K562 (cell line): Measurements from ENCODE around the gene KRTAP4-12. TPM values are rescaled to one million over a fixed set of nuclear protein-coding genes. Genes with fewer than 3 reads are reported as not detected.
"Not testable (repeated sequence)": the region's sequence is repeated elsewhere in the genome, so short reads cannot be mapped to it uniquely, and the experiment has no call there.

ENCODE experiments used
- ATAC-seq: fragments of 200-7000 bp; cut with Tn5 transposase; 3 replicates; pipeline ENCODE4 v1.9.1; 2020; ENCODE audit warnings: moderate library complexity
- BruUV-seq: library from RNA; stranded (reverse); fragments of 400-500 nt; replicated peaks from 2 replicates; lab custom pipeline; 2021; lab: Mats Ljungman, UMichigan
- CTCF ChIA-PET: fragments of 300-600 bp; formaldehyde crosslinking; extraction: SDS; loops from one replicate; lab custom pipeline; 2021; ENCODE audit warnings: low intra/inter-chr PET ratio; lab: Yijun Ruan, JAX
- POLR2A ChIA-PET: fragments of 300-600, 350-650 bp; sonication (Branson Sonifier 250); formaldehyde crosslinking; extraction: SDS; loops from one replicate; lab custom pipeline; 2021; ENCODE audit warnings: antibody characterized with exemption, inconsistent platforms; lab: Yijun Ruan, JAX
- DNase-seq, 4 experiments: peaks; one replicate each; pipeline versions ENCODE4 v3.0.0 to v3.0.0-alpha.2; 2011 to 2018; ENCODE audit warnings: low spot score in 3 of 4, mixed read lengths in 3 of 4; ENCODE audit errors: extremely low read depth in 1 of 4
- FAIRE-seq: peaks from 2 replicates; lab custom pipeline; 2011; peaks lifted over from hg19 to GRCh38; lab: Jason Lieb, UNC
- H2AFZ ChIP-seq: 2 replicates; pipeline ENCODE4 v1.6.0; 2011; ENCODE audit warnings: low read depth, low read length, control low read depth, inconsistent platforms
- H3K27ac ChIP-seq: fragments of 200-600 bp; 3 replicates; pipeline ENCODE4 v1.8.0; 2011; ENCODE audit warnings: low read depth, mild to moderate bottlenecking, control low read depth, inconsistent platforms, low read length, moderate library complexity, mixed read lengths; ENCODE audit errors: extremely low read depth
- H3K27me3 ChIP-seq, 2 experiments: fragments of 300-600 bp in 1 of 2; 2 replicates in 1 of 2; 3 replicates in 1 of 2; pipeline versions ENCODE4 v1.6.0 to v1.8.0; 2011; ENCODE audit warnings: inconsistent platforms in 2 of 2, low read length in 2 of 2, mild to moderate bottlenecking in 1 of 2, mixed read lengths in 1 of 2, moderate library complexity in 1 of 2; ENCODE audit not compliant: control insufficient read depth in 2 of 2, insufficient read depth in 2 of 2
- H3K36me3 ChIP-seq: fragments of 300-600 bp; 3 replicates; pipeline ENCODE4 v1.8.0; 2011; ENCODE audit warnings: mild to moderate bottlenecking, low read length, inconsistent platforms; ENCODE audit not compliant: control insufficient read depth, insufficient read depth
- H3K4me1 ChIP-seq, 2 experiments: fragments of 200-600 bp in 1 of 2; replicated peaks in 1 of 2; 2 replicates in 1 of 2; 3 replicates in 1 of 2; pipeline versions ENCODE4 v1.5.1 to v1.8.0; 2011; ENCODE audit warnings: inconsistent platforms in 2 of 2, low read length in 2 of 2, mild to moderate bottlenecking in 1 of 2, mixed read lengths in 1 of 2, moderate library complexity in 1 of 2; ENCODE audit not compliant: control insufficient read depth in 2 of 2, insufficient read depth in 2 of 2
- H3K4me2 ChIP-seq: 2 replicates; pipeline ENCODE4 v1.6.1; 2011; ENCODE audit warnings: low read length, control low read depth, inconsistent platforms, mixed read lengths; ENCODE audit not compliant: insufficient read depth
- H3K4me3 ChIP-seq: fragments of 200-600 bp; sonication (generic), shearing (Covaris generic); 2 replicates; pipeline ENCODE4 v1.5.1; 2016; ENCODE audit warnings: control low read depth, inconsistent platforms
- H3K79me2 ChIP-seq: fragments of 200-600 bp; 3 replicates; pipeline ENCODE4 v1.8.0; 2011; ENCODE audit warnings: low read length, inconsistent platforms; ENCODE audit not compliant: control insufficient read depth, insufficient read depth
- H3K9ac ChIP-seq, 2 experiments: 2 replicates each; pipeline versions ENCODE4 v1.6.0 to v1.6.1; 2011; ENCODE audit warnings: low read depth in 2 of 2, low read length in 2 of 2, control low read depth in 1 of 2, inconsistent platforms in 1 of 2, mild to moderate bottlenecking in 1 of 2, mixed read lengths in 1 of 2; ENCODE audit not compliant: insufficient read depth in 1 of 2
- H3K9me1 ChIP-seq: one replicate; pipeline ENCODE4 v1.6.0; 2011; ENCODE audit warnings: inconsistent platforms, mild to moderate bottlenecking, low read length, moderate library complexity; ENCODE audit not compliant: control insufficient read depth, insufficient read depth
- H3K9me3 ChIP-seq: replicated peaks from 2 replicates; pipeline ENCODE4 v1.5.1; 2011; ENCODE audit warnings: low read depth, low read length, inconsistent platforms; ENCODE audit not compliant: control insufficient read depth, insufficient read depth
- H4K20me1 ChIP-seq: replicated peaks from 2 replicates; pipeline ENCODE4 v1.6.1; 2011; ENCODE audit warnings: low read length, inconsistent platforms, mixed read lengths; ENCODE audit not compliant: control insufficient read depth, insufficient read depth
- HMBOX1 ChIP-seq: sonication (generic); IDR thresholded peaks from 2 replicates; pipeline ENCODE4 v1.6.1; 2016
- MYC ChIP-seq, 2 experiments: fragments of 250-450 bp in 1 of 2; sonication (Bioruptor Pico) in 1 of 2; IDR thresholded peaks; 2 replicates each; pipeline versions ENCODE4 v1.5.1 to v1.6.1; 2012 to 2021; ENCODE audit warnings: low read depth in 2 of 2, borderline replicate concordance in 1 of 2, improper control_type of control experiment in 1 of 2, low read length in 1 of 2, mild to moderate bottlenecking in 1 of 2, moderate library complexity in 1 of 2
- NR4A1 ChIP-seq, 2 experiments: fragments of 250-450 bp in 1 of 2; fragments of 450-650 bp in 1 of 2; sonication (Bioruptor Pico) in 1 of 2; IDR thresholded peaks; 2 replicates each; pipeline versions ENCODE4 v1.4.0 to v1.6.1; 2016 to 2020; ENCODE audit warnings: mild to moderate bottlenecking in 2 of 2, missing compliant biosample characterization in 1 of 2, missing genetic modification characterization in 1 of 2, moderate library complexity in 1 of 2
- RFX7 ChIP-seq: fragments of 250-450 bp; sonication (Bioruptor Pico); IDR thresholded peaks from 2 replicates; pipeline ENCODE4 v1.5.1; 2021; ENCODE audit warnings: mild to moderate bottlenecking
- ZNF175 ChIP-seq: fragments of 200-800 bp; sonication (Bioruptor generic); IDR thresholded peaks from 2 replicates; pipeline ENCODE4 v1.6.1; 2016; ENCODE audit warnings: low read depth, mild to moderate bottlenecking, missing genetic modification characterization, missing compliant biosample characterization
- ZSCAN29 ChIP-seq: fragments of 450-650 bp; IDR thresholded peaks from 2 replicates; pipeline ENCODE4 v1.6.1; 2017
- WGBS: fragments of 100-300 bp; shearing (Covaris generic); methylation state at CpG from one replicate; pipeline ENCODE4 v1.1.6; 2016; ENCODE audit warnings: low coverage, mixed read lengths; ENCODE audit not compliant: insufficient coverage; ENCODE audit errors: missing lambda C conversion rate; 5-methylcytosine and 5-hydroxymethylcytosine counted together
- in situ Hi-C: fragments of 300-500 bp; cut with MboI; formaldehyde crosslinking; loops from 4 replicates; pipeline ENCODE4 v1.15.0; 2018; ENCODE audit warnings: inconsistent platforms, mixed read lengths
- intact Hi-C: fragments of 100-400 bp; cut with micrococcal nuclease; formaldehyde crosslinking; loops from 2 replicates; pipeline ENCODE4 v1.14.2; 2022
- polyA plus RNA-seq, 8 experiments: library from polyadenylated mRNA; depleted of rRNA in 4 of 8; stranded (reverse) in 5 of 8; unstranded in 3 of 8; fragments of >200 nt; fragmentation: Nextera tagmentation in 2 of 8; fragmentation: Illumina TruSeq in 1 of 8; extraction: Ambion mirVana in 2 of 8; extraction: Trizol in 1 of 8; gene quantifications; 2 replicates each; pipeline versions ENCODE4 v1.2.1 to v1.2.3, GENCODE V29; 2011 to 2014; ENCODE audit warnings: inconsistent platforms in 1 of 8, missing spikeins in 1 of 8
- total RNA-seq, 7 experiments: library from RNA; depleted of rRNA in 6 of 7; stranded (reverse); fragments of >200 nt in 6 of 7; fragmentation: Illumina TruSeq in 2 of 7; extraction: Trizol in 2 of 7; gene quantifications; 2 replicates each; pipeline versions ENCODE4 v1.2.1 to v1.2.3, GENCODE V29; 2011 to 2021; ENCODE audit warnings: low replicate concordance in 1 of 7

KRTAP4-12 gene
- total and polyA plus RNA-seq, 9 of the 15 experiments (the other 6 are each of a cell fraction or from before 2014, with no cell fraction given): not detected

- Histone ChIP-seq H3K4me1 (no peaks in the 10 kb centered on the region), H3K4me2 (no peak overlapping the region), H3K4me3 (no peak overlapping the region), H3K9ac (no peak overlapping the region), H3K27me3 (no peaks in the 10 kb centered on the region), H3K9me3 (no peaks in the 10 kb centered on the region), H3K9me1 (no peaks in the 10 kb centered on the region), H3K36me3 (no peaks in the 10 kb centered on the region), H3K79me2 (no peaks in the 10 kb centered on the region), H2AFZ (no peak overlapping the region), H3K27ac (no peak overlapping the region), H4K20me1 (no peaks in the 10 kb centered on the region)
- BruUV-seq: no TSS peak
- 0% methylated on average over 1 of the region's 1 CpG for WGBS
- FAIRE-seq (no peak), DNase-seq (no peak), ATAC-seq (no peak)
- CTCF ChIA-PET: no interaction called here
- TF ChIP-seq HMBOX1: no peak
- no peak for TF ChIP-seq RFX7
- no peak for TF ChIP-seq ZSCAN29
- no peak for TF ChIP-seq NR4A1 (CRISPR knock-in tag; IDR thresholded peaks at IDR 0.05)
- no peak for TF ChIP-seq NR4A1 (tag; IDR thresholded peaks at IDR 0.05)
- no peak for TF ChIP-seq ZNF175 (CRISPR knock-in tag)
- TF ChIP-seq MYC (IDR thresholded peaks at IDR 0.05; ENCODE audit: low read depth, low read length): no peak
- TF ChIP-seq MYC (CRISPR knock-in tag; IDR thresholded peaks at IDR 0.05; ENCODE audit: borderline replicate concordance, low read depth): no peak
- POLR2A ChIA-PET: no interaction called here
- in situ Hi-C loops (no loop called here), intact Hi-C loops (no loop called here)
Observed at GRCh38 chr17:41107941-41108450, 16.0 kb downstream of the KRTAP4-12 start.

- H3K9ac ChIP-seq, FAIRE-seq, H3K4me1 ChIP-seq, CTCF ChIA-PET, H3K9me1 ChIP-seq, H4K20me1 ChIP-seq, H3K27me3 ChIP-seq, H3K79me2 ChIP-seq, H3K36me3 ChIP-seq, in situ Hi-C loops, H3K9me3 ChIP-seq, BruUV-seq, H3K27ac ChIP-seq, DNase-seq, ATAC-seq, H3K4me2 ChIP-seq, H2AFZ ChIP-seq, intact Hi-C loops, H3K4me3 ChIP-seq: not testable (repeated sequence)
- WGBS: 0% methylated on average over 7 of the region's 10 CpGs
- POLR2A ChIA-PET: interaction anchor here (0.6 kb wide), 1 partner anchor 38 kb away, joined by 3 read pairs; no protein-coding TSS in a partner anchor
Observed at GRCh38 chr17:41105347-41105746, 18.6 kb downstream of the KRTAP4-12 start, which contains the start of gene KRTAP4-9. KRTAP4-9 (plus strand) TSS chr17:41105389; CDS start chr17:41105389, 0 bp downstream.

- H3K36me3 ChIP-seq, H4K20me1 ChIP-seq, ATAC-seq, H3K9me1 ChIP-seq, H3K4me1 ChIP-seq, H2AFZ ChIP-seq, H3K9me3 ChIP-seq, H3K4me2 ChIP-seq, in situ Hi-C loops, intact Hi-C loops, H3K79me2 ChIP-seq, H3K4me3 ChIP-seq, H3K27ac ChIP-seq, H3K27me3 ChIP-seq, H3K9ac ChIP-seq, BruUV-seq, CTCF ChIA-PET, DNase-seq: not testable (repeated sequence)
- FAIRE-seq: peak; percentile 32
- WGBS: 0% methylated on average over 2 of the region's 2 CpGs
- POLR2A ChIA-PET: interaction anchor here (0.6 kb wide), 1 partner anchor 37 kb away, joined by 3 read pairs; no protein-coding TSS in a partner anchor
Observed at GRCh38 chr17:41104386-41105038, 19.5 kb downstream of the KRTAP4-12 start.
